T-helper 1 cell treated with Interleukin-12 subunit alpha and Interleukin-12 subunit beta and Interleukin-4 antibody, amounts not matched to agents 30 ng/mL and 1 ng/mL, for 36 hours (primary cell): ENCODE measurements around the gene ANKS1A. TPM values are rescaled to one million over a fixed set of nuclear protein-coding genes. Genes with fewer than 3 reads are reported as not detected.

ENCODE experiments used
- intact Hi-C: fragments of 100-400 bp; cut with micrococcal nuclease; formaldehyde crosslinking; loops from one replicate; pipeline ENCODE4 v1.15.1; 2024
- total RNA-seq: library from RNA; stranded (reverse); gene quantifications from 2 replicates; pipeline ENCODE4 v1.2.3, GENCODE V29; 2022

Gene ANKS1A
- total RNA-seq, 1 donor from 2014 or later: 9.4 TPM

- intact Hi-C loops: no loop called here
Measured at GRCh38 chr6:35080016-35080680, 191.1 kb downstream of the ANKS1A start.

- intact Hi-C loops: no loop called here
Measured at GRCh38 chr6:35080821-35081425, 191.9 kb downstream of the ANKS1A start.

- intact Hi-C loops: no loop called here
Measured at GRCh38 chr6:35081426-35081851, 192.4 kb downstream of the ANKS1A start.

- intact Hi-C loops: no loop called here
Measured at GRCh38 chr6:35082046-35082732, 193.1 kb downstream of the ANKS1A start.

- intact Hi-C loops: no loop called here
Measured at GRCh38 chr6:35082733-35083403, 193.8 kb downstream of the ANKS1A start.

- intact Hi-C loops: no loop called here
Measured at GRCh38 chr6:35083507-35083906, 194.5 kb downstream of the ANKS1A start.

GRCh38 chr6:35084041-35084491 lies 195.0 kb downstream of the ANKS1A start:
- intact Hi-C loops: no loop called here

GRCh38 chr6:35084511-35085203 lies 195.6 kb downstream of the ANKS1A start:
- intact Hi-C loops: no loop called here

- intact Hi-C loops: no loop called here
Measured at GRCh38 chr6:35085359-35086281, 196.6 kb downstream of the ANKS1A start.

- intact Hi-C loops: no loop called here
Measured at GRCh38 chr6:35086282-35086632, 197.2 kb downstream of the ANKS1A start.

- intact Hi-C loops: no loop called here
Measured at GRCh38 chr6:35086636-35087360, 197.7 kb downstream of the ANKS1A start.

- intact Hi-C loops: no loop called here
Measured at GRCh38 chr6:35087361-35088280, 198.6 kb downstream of the ANKS1A start.

- intact Hi-C loops: no loop called here
Measured at GRCh38 chr6:35088281-35089215, 199.5 kb downstream of the ANKS1A start.

GRCh38 chr6:35089216-35089934 lies 200.3 kb downstream of the ANKS1A start:
- intact Hi-C loops: no loop called here

GRCh38 chr6:35089935-35090505 lies 201.0 kb downstream of the ANKS1A start:
- intact Hi-C loops: no loop called here

- intact Hi-C loops: no loop called here
Measured at GRCh38 chr6:35090734-35091133, 201.7 kb downstream of the ANKS1A start.
